Tibial nerve (tissue), 4 donors: ENCODE results near the gene ABCA4. TPM values are rescaled to one million over a fixed set of nuclear protein-coding genes. Genes with fewer than 3 reads are reported as not detected.

Experiments
- DNase-seq, 2 donors: peaks; one replicate each; pipeline ENCODE4 v3.0.0-alpha.2; 2019; ENCODE audit warnings: low spot score in 2 of 2
- H3K27ac ChIP-seq, 4 donors: fragments of 200-600 bp; sonication (generic) in 3 of 4; one replicate each; pipeline ENCODE4 v1.5.1; 2017 to 2019; ENCODE audit warnings: mild to moderate bottlenecking in 1 of 4
- H3K27me3 ChIP-seq, 2 donors: fragments of 200-600 bp; sonication (generic) in 1 of 2; one replicate each; pipeline versions ENCODE4 v1.5.1 to v1.6.0; 2017 to 2019
- H3K36me3 ChIP-seq, 3 donors: fragments of 200-600 bp; sonication (generic); one replicate each; pipeline ENCODE4 v1.5.1; 2018 to 2019
- H3K4me1 ChIP-seq, 4 donors: fragments of 200-600 bp; sonication (generic) in 3 of 4; one replicate each; pipeline ENCODE4 v1.5.1; 2017 to 2019
- H3K4me3 ChIP-seq, 4 donors: fragments of 200-600 bp; sonication (generic) in 3 of 4; one replicate each; pipeline ENCODE4 v1.5.1; 2017 to 2019; ENCODE audit warnings: mild to moderate bottlenecking in 1 of 4, moderate library complexity in 1 of 4
- H3K9me3 ChIP-seq, 4 donors: fragments of 200-600 bp; sonication (generic) in 3 of 4; one replicate each; pipeline ENCODE4 v1.5.1; 2017 to 2019
- CTCF ChIP-seq, 5 experiments: fragments of 200-600 bp in 3 of 5; fragments of 450-650 bp in 2 of 5; sonication (generic) in 3 of 5; IDR thresholded peaks; one replicate each; pipeline ENCODE4 v1.5.1; 2016 to 2019; ENCODE audit warnings: antibody characterized with exemption in 5 of 5, mild to moderate bottlenecking in 3 of 5, moderate library complexity in 2 of 5
- EP300 ChIP-seq, 2 donors: sonication (generic); formaldehyde crosslinking; IDR thresholded peaks; one replicate each; pipeline ENCODE4 v1.6.1; 2017; ENCODE audit warnings: antibody characterized with exemption in 2 of 2, mild to moderate bottlenecking in 1 of 2
- POLR2A ChIP-seq, 2 donors: fragments of 450-650 bp; IDR thresholded peaks; one replicate each; pipeline ENCODE4 v1.6.1; 2017; ENCODE audit warnings: antibody characterized with exemption in 2 of 2, mild to moderate bottlenecking in 2 of 2, moderate library complexity in 2 of 2
- WGBS, 2 donors: methylation state at CpG; one replicate each; pipeline ENCODE4 v1.1.5; 2018; 5-methylcytosine and 5-hydroxymethylcytosine counted together
- total RNA-seq, 4 donors: library from RNA; depleted of rRNA; stranded (reverse); fragments of >200 nt; gene quantifications; one replicate each; pipeline ENCODE4 v1.1.0, GENCODE V29; 2016

ABCA4 gene
- total RNA-seq, 4 donors from 2014 or later = 0.20 to 0.21 TPM; not detected in 2

DNA sequence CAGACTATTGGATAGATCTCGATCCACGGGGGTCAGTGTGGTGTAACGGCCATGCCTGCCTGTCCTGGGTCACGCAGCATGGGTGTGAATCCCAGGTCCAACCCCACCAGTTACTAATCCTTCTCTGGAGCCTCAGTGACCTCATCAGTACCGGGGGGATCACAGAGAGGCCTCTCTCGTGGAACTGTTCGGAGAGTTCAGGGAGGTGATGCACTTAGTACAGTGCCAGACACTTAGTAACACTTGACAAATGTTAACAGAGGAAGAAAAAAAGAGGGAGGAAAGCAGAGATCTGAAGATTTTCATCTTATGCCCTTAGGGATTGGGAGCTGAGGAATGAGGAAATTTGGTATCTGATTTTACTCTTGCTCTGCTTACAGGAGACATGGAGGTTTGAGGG lies 2.9 kb downstream of the ABCA4 start:
- DNase-seq = no peak
- H3K9me3 ChIP-seq = no peaks in the 10 kb centered on the region
- 73 to 77% methylated on average over 7 of the region's 7 CpGs for WGBS, 2 donors
- no peak overlapping the region for H3K4me3 ChIP-seq
- no peaks in the 10 kb centered on the region for H3K27me3 ChIP-seq
- no peak overlapping the region for H3K27ac ChIP-seq
- TF ChIP-seq CTCF (IDR thresholded peaks at IDR 0.05) (no peak), EP300 (IDR thresholded peaks at IDR 0.05) (no peak)
- no peaks in the 10 kb centered on the region for H3K36me3 ChIP-seq
- H3K4me1 ChIP-seq = peaks cover 0 to 24% (median 0%) of the 10 kb centered on the region in 4 donors

DNA sequence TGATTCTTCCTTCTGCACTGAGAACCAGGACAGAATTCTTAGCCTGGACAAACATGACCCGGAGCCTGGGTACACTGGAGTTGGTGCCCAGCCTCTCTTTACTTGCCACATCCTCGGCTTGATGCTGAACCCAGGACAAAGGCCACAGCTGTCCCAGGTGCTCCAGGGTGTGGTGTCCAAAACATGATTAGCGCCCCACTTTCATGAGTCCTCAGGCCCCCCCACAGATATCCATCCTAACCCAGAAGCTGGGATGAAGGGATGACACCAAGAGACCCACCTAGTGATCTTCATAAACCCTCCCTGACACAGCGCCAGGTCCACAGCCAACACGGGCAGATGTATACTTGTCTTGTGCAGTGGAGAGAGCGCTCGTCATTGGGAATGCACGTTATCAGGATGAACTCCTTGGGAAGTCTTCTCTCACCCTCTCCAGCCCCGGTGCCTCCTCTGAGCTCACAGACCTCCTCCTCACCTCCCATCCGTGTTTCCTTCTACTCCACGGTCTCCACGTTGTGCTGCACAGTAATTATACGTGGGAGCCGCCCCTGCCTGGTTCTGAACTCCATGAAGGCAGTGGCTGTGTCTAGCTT lies 3.6 kb downstream of the ABCA4 start:
- DNase-seq = no peak
- WGBS, 2 donors = 73 to 80% methylated on average over 14 of the region's 14 CpGs
- Histone ChIP-seq H3K27me3 (no peaks in the 10 kb centered on the region), H3K36me3 (no peaks in the 10 kb centered on the region), H3K4me1 (peaks cover 0 to 24% (median 0%) of the 10 kb centered on the region in 4 donors), H3K4me3 (no peak overlapping the region), H3K27ac (peak overlapping the region in 2 of 4 donors; percentile 36 to 47), H3K9me3 (no peaks in the 10 kb centered on the region)
- TF ChIP-seq EP300 (IDR thresholded peaks at IDR 0.05) (no peak), POLR2A (IDR thresholded peaks at IDR 0.05) (no peak), CTCF (IDR thresholded peaks at IDR 0.05) (no peak)

- Histone ChIP-seq H3K36me3 (no peaks in the 10 kb centered on the region), H3K27me3 (no peaks in the 10 kb centered on the region), H3K9me3 (no peaks in the 10 kb centered on the region), H3K4me1 (peaks cover 0 to 24% (median 0%) of the 10 kb centered on the region in 4 donors), H3K4me3 (no peak overlapping the region), H3K27ac (peak overlapping the region in 1 of 4 donors; percentile 18)
- TF ChIP-seq CTCF (IDR thresholded peaks at IDR 0.05) (no peak), POLR2A (IDR thresholded peaks at IDR 0.05) (no peak), EP300 (IDR thresholded peaks at IDR 0.05) (no peak)
- DNase-seq = no peak
- WGBS, 2 donors = 75 to 77% methylated on average over 6 of the region's 6 CpGs
Measured at GRCh38 chr1:94115900-94116436, 5.0 kb downstream of the ABCA4 start.

- no peaks in the 10 kb centered on the region for H3K27me3 ChIP-seq
- H3K9me3 ChIP-seq = no peaks in the 10 kb centered on the region
- no peaks in the 10 kb centered on the region for H3K36me3 ChIP-seq
- no peak overlapping the region for H3K27ac ChIP-seq
- H3K4me1 ChIP-seq = peaks cover 0 to 24% (median 0%) of the 10 kb centered on the region in 4 donors
- no peak overlapping the region for H3K4me3 ChIP-seq
- TF ChIP-seq EP300 (IDR thresholded peaks at IDR 0.05) (no peak), POLR2A (IDR thresholded peaks at IDR 0.05) (no peak), CTCF (IDR thresholded peaks at IDR 0.05) (no peak)
- no peak for DNase-seq
- 82 to 92% methylated on average over 10 of the region's 10 CpGs for WGBS, 2 donors
Measured at GRCh38 chr1:94115254-94115899, 5.6 kb downstream of the ABCA4 start.

- H3K4me1 ChIP-seq = peaks cover 0 to 34% (median 0%) of the 10 kb centered on the region in 4 donors
- no peaks in the 10 kb centered on the region for H3K27me3 ChIP-seq
- DNase-seq = no peak
- H3K4me3 ChIP-seq = no peak overlapping the region
- H3K27ac ChIP-seq = no peak overlapping the region
- no peaks in the 10 kb centered on the region for H3K9me3 ChIP-seq
- TF ChIP-seq POLR2A (IDR thresholded peaks at IDR 0.05) = no peak
- no peak for TF ChIP-seq EP300 (IDR thresholded peaks at IDR 0.05)
- TF ChIP-seq CTCF (IDR thresholded peaks at IDR 0.05) = no peak
- WGBS, 2 donors = 51 to 53% methylated on average over 2 of the region's 2 CpGs
- no peaks in the 10 kb centered on the region for H3K36me3 ChIP-seq
Measured at GRCh38 chr1:94113589-94114226, 7.2 kb downstream of the ABCA4 start.
